GM19455 (cell line): ENCODE data around the gene EXOC3.
"Not testable (repeated sequence)": the region's sequence is repeated elsewhere in the genome, so short reads cannot be mapped to it uniquely, and the experiment has no call there.

Experiments
- ATAC-seq: cut with Tn5 transposase; IDR thresholded peaks from one replicate; pipeline ENCODE4 v1.9.1; 2021; ENCODE audit not compliant: unreplicated experiment

The EXOC3 gene

DNA sequence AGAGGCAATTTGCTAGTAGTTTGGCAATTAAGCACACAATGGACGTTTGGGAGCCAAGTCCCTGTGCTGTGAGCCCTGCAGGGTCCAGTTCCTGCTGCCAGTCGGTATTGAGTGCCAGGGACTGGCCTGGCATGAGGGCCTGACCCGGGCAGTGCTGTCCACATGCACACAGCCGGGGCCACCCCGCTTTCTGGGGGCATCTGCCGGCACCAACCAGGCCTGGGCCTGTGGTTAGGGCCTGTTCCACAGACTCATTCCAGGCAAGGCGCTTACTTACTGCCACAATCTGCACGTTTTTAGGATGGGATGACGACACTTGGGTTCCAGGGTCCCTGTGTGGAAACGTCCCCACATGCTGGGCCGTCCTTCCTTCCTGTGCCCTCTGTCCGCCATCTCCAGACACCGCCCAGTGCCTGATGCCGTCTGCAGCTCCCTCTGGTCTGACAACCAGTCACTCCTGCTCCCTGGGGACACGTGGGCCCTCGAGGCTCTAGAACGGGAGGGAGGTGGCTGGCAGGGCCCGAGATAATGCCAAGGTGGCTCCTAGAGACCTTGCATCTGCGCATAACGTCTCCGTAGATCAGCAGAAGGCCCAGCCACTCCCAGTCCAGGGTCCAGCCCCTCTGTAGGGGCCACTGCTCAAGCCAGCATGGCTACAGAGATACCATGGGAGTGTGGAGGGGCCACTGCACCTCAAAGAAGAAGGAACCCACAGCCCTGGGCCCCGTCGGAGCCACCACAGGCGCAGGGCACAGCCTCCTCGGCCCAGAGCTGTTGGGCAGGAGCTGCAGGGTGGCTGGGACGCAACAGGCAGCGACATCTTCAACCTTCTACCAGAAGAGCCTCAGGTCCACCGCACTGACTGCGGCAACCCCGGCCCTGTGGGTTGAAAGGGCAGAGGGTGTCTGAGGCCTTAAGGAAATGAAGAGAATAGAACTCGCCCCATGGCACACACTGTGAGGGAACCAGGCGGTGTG, 56.5 kb downstream of the EXOC3 start:
- ATAC-seq = no peak

DNA sequence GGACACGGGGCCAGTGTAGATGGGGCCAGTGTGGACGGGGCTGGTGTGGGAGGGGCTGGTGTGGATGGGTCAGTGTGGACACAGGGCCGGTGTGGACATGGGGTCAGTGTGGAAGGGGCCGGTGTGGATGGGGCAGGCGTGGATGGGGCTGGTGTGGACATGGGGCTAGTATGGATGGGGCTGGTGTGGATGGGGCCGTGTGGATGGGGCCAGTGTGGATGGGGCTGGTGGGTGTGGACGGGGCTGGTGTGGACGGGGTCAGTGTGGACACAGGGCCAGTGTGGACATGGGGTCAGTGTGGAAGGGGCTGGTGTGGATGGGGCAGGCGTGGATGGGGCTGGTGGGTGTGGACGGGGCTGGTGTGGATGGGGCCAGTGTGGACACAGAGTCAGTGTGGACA, 57.5 kb downstream of the EXOC3 start:
- no peak for ATAC-seq

DNA sequence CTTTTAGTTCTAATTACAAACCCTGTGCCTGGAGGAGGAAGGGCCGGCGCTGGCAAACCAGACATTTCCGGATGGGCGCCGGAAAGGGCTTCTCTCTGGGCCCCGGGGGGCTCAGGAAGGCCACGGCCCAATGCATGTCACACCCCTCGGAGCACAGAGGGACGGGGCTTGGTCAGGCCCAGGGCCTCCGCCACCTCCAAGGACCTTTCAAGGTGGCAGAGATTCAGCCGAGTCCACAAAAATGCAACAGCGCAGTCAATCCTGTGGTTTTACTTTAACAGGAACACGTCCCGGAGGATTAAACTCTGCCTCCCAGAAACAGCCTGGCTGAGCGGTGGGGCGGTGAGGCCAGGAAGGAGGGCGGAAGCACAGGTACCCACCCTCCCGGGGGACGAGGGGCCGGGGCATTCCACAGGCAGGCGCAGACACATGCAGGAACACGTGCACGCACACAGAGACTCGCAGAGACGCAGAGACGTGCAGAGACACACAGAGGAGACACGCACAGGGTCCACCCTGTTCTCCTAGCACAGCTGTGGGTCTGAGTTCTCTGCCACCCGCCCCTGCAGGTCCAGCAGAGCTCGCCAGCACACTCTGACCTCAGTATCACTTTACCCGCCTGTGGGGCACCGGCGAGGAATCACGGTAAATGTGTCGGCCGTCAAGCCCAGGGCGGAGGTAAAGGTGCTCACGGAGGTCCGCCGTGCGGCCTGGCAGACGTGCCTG, 58.3 kb downstream of the EXOC3 start:
- no peak for ATAC-seq

DNA sequence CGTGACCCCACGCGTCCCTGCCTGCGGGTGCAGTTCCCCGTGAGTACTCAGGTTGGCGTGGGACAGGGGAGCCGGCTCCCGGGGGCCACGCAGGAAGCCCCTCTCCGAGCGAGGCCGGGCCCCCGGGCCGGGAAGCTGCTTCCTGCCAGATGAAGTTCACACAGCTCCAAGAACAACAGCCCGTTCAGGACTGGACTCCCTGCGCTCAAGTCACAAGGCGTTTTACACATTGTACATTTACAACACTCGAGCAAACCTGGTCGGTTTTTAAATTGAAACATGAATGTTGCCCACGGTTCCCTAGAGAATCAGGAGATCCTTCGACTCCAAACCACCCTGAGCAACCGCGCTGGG, 58.8 kb downstream of the EXOC3 start:
- ATAC-seq = no peak

DNA sequence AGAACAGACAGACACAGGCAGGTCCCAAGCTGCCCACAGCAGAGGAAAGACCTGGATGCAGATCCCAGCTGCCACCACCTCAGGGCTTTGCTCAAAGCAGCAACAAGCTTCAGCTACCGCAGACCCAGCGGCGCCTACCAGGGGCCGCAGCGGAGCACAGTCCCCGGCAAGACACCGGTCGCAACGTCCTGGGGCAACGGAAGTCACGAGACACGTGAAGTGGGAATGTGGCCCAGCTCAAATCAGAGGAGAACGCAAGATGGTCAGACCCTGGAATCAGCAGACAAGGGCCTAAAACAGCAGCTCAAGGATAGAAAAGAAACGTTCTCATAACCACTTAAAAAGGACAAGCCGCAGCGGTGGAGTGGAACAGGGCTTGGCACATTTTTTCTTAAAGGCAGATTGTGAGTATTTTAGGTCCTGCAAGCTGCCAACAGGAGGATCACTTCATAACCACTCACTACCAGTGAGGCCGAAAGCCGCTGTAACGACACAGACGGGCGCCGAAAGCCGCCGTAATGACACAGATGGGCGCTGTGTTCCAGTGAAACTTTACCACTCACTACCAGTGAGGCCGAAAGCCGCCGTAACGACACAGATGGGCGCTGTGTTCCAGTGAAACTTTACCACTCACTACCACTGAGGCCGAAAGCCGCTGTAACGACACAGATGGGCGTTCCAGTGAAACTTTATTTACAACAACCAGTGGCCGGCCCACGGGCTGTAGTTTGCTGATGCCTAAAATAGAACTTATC, 59.5 kb downstream of the EXOC3 start:
- ATAC-seq = no peak

DNA sequence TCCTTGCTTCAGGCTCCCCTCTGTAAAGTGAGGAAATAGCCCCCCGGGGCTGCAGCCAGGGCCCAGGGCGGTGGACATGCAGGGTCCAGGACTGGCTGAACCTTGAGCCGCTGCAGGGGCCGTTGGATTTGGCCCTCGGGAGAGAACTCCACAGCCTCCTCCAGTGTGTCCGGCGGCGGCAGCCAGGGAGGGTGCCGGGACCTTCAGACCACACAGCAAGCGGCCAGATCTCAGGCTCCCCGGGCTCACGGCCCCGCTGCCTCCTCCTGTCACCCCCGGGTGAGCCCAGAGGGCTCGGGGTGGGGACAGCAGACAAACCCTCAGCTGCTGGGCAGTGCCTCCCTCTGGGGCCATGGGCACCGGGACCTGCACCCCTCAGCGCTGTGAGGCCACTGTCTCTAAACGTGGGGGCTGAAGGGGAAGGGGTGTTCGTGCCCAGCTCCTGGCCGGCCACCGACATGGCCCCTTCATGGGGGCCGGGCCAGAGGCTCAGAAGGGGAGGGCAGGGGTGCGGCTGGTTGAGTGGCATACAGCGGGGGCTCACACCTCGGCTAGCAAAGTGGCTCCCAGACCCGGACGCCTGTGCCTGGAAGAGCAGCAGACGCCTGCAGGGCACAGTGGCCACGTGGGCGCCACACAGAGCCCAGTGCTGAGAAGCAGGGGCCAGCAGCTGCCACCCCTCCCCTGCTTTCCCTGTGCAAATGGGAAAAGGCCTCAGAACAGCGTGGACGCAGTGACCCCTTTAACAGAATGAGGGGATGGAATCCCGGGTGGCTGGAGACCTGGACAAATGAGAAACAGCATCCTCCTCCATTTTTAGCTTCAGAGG, 61.6 kb downstream of the EXOC3 start:
- ATAC-seq = no peak

DNA sequence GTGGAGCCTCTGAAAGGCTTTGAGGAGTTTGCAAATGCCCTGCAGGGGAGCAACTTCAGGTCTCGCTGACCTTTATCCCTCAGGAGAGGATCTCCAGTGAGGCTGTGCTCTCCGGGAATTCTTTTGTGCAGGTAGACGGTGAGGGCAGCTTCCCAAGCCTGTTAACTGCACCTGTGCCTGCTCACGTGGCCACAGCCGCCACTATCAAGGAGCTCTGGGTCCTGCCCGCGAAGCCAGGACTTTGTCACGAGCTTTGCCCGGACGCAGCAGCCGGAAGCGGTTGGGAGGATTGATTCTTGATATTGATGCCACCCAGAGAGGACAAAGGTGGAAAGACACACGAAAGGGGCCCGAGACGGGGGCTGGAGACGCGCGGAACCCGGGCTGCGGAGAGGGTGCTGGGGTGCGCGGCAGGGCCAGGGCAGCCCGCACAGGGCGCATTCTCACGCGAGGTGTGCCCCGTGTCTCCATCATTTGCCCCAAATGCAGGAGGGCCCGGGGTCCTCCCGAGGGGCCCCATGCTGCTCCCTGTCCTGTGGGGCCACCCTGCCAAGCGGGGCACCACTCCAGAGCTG, 63.1 kb downstream of the EXOC3 start:
- ATAC-seq = no peak

DNA sequence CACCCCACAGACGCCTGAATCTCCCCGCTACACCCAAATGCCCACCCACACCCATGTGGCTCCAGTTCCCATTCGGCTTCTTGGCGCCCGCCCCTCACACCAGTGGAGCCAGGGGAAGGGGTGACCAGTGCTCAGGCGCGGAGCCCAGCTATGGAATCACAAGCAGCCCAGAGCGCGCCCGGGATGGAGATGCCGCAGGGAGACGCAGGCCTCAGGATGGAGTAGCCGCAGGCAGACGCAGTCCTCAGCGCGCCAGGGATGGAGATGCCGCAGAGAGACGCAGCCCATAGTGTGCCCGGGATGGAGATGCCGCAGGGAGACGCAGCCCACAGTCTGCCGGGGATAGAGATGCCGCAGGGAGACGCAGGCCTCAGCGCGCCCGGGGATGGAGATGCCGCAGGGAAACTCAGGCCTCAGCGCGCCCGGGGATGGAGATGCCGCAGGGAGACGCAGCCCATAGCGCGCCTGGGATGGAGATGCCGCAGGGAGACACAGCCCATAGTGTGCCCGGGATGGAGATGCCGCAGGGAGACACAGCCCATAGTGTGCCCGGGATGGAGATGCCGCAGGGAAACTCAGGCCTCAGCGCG, 65.1 kb downstream of the EXOC3 start:
- ATAC-seq = not testable (repeated sequence)

DNA sequence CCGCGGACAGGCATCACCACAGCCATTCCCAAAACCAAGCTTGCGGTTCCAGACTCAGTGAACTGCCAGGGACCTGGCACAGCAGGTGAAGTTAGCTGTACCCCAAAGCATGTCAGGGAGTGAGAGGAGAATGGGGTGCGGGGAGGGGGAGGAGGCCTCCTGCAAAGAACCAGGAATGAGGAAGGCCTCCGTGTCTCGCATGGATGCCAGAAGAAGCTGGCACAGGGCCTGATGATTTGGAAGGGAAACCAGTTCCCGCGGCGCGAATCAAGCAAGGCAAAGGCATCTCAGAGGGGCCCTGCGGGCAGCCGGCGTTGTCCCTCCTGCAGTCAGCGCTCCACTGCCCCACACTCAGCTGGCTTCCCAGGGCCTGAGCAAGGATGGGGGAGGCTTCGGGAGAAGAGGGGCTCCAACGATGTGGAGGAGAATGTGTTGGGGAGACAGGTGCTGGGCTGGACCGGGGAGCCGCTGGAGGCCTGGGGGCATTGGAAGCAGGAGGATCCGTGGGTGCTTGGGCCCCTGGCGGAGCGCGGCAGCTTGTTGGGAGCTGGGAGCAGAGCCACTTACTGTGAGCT, 66.7 kb downstream of the EXOC3 start:
- no peak for ATAC-seq

DNA sequence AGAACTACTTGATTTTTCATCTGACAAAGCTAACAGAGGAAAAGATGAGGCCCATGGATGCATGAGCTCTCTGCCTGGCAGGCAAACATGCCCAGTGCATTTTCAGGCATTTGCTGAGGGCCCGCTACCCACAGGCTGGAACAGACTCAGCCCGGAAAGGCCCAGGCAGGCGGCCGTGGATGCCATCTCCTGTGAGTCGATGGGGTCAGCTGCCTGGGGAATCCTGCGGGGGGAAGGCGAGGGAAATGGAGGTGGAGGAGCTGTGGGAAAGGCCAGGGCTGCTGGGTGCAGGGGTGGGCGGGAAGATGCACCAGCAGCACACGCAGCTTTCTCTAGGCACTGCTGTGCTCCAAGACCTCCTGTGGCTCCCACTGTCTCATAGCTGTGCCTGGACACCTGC, 67.5 kb downstream of the EXOC3 start:
- ATAC-seq = no peak

DNA sequence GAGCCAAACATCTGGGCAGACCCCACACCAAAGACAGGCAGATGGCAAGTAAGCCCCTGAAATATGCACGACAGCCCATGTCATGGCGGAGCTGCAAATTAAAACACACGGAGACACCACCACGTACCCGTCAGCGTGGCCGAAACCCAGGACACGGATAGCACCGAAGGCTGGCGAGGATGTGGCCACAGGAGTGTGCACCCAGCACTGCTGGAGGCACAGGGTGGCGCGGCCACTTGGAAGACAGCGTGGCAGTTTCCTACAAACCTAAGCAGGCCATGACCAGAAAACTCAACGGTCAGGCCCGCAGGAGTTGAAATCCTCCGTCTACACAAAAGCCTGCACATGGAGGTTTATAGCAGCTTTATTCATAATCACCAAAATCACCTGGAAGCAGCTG, 68.5 kb downstream of the EXOC3 start:
- ATAC-seq = no peak

DNA sequence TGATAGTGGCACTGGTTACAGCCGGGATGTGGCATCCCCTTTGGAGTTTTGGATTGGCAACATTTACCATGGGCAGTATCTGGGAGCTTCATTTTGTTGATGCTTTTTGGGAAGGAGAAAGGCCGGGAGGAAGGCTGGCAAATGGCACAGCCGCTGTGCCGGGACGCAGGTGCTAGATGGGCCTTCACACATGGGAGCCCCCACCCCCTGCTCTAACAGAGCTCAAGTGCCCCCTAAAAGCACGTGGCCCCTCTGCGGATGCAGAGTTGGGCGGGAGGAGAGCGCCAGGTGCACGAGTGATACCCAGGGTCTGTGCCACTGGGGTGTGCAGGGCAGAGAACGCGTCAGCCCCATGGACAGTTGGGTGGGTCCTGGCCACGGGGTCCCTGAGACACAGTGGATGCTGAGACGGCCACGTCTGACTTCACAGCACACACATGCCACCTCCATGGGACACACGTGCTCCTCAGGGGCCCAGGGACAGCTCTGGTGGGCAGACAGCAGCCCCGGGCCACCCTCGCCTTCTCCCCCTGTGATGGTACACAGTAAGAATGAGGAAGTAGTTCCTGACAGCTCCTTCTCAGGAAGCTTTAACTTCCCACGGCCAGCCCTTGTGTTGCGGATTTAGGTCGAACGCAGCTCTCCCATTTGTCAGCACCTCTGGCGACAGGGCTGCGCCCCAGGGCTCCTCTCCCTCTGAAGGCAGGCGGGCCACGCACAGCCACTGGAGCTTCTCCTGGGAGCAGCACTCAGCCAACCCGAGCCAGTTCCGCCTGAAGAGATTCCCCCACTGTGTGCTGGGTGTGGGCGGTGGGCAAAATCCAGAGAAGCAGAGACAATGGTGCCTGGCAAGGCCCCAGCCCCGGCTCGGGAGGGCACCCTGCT, 70.5 kb downstream of the EXOC3 start:
- ATAC-seq = no peak

DNA sequence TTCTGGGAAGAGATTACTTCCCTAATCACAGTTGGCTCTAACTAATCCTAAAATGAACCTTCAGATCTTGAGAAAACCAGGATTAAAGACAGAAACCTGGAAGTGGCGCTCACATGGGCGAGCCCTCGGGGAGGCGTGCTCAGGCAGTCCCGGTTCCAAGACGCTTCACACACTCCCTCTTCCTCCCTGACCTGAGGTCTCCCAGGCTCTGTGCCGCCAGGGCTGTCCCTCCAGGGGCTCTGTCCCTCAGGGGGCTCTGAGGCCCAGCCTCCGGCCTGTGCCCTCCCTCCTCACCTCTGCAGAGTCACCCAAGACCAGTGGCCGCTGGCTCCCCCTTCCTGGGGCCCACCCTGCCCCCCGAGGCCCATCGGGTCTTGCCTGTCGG, 71.1 kb downstream of the EXOC3 start:
- ATAC-seq = no peak

DNA sequence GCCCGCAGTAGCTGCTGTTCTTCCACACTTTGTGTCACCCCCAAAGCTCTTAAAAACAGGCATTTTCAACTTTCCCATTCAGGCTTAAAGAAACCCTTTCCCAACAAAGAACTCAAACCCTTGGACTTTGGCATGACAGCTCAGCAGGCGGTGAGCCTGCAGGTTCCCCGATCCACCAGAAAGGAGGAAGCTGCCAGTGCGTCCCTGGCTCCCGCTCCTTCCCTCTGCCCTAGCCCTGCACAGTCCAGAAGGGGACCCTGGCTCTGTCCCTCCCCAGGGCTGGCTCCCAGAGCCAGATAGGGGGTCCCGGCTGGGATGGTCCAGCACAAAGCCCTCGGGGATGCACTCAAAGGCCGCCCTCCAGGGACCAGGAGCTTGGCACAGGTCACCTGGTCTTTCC, 71.7 kb downstream of the EXOC3 start:
- no peak for ATAC-seq

DNA sequence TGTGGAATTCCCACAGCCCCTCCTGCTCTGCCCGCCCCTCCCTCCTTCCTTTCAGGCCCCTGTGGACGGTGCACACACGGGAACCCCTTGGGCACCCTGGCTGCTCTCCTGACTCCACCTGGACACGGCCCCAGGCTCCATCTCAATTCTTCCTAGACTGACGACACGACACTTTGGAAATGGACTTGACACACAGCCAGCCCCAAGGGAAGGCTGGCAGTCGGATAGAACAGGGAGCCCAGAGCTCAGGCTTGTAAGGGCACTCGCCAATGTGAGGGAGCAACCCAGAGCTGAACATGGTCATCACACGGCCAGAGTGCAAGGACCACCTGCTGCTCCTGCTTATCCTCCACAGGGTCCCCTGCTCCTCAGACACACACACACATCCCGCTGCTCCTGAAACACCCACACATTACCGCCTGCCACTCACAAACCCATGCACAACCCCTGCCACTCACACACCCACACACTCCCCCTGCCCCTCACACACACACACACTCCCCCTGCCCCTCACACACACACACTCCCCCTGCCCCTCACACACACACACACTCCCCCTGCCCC, 72.4 kb downstream of the EXOC3 start:
- ATAC-seq = no peak

DNA sequence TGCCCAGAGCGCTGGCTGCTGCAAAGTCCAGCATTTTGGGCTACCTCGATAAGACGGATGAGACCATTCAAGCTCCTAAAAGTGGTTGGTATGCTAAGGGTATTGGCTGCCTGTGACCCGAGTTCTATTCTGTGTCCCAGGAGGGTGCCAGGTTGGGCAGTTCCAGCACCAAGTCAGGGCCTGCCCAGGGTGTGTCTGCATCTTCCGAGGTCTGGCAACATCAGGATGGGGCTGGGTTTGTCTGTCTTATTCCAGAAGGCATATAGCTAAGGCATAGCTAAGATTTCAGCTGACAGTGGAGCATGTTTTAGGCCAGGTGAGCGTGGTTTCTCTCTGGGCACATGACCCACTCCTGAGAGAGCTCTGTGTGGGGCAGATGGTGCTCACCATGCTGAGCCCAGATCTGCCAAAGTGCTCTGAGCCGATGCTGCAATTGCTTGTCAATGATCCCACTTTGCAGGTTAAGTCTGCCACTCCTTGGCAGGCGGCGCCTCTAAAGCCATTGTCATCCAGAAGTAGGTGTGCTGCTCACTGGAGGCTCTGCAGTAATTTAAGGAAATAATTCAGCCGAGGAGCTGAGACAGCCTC, 73.5 kb downstream of the EXOC3 start:
- ATAC-seq = no peak
